ENCODE measurements around the gene LEMD3. TPM values are rescaled to one million over a fixed set of nuclear protein-coding genes. Genes with fewer than 3 reads are reported as not detected.

Gene LEMD3
- total and polyA plus RNA-seq, 12 donors = 7.1 to 52.1 (median 22.3) TPM

DNA sequence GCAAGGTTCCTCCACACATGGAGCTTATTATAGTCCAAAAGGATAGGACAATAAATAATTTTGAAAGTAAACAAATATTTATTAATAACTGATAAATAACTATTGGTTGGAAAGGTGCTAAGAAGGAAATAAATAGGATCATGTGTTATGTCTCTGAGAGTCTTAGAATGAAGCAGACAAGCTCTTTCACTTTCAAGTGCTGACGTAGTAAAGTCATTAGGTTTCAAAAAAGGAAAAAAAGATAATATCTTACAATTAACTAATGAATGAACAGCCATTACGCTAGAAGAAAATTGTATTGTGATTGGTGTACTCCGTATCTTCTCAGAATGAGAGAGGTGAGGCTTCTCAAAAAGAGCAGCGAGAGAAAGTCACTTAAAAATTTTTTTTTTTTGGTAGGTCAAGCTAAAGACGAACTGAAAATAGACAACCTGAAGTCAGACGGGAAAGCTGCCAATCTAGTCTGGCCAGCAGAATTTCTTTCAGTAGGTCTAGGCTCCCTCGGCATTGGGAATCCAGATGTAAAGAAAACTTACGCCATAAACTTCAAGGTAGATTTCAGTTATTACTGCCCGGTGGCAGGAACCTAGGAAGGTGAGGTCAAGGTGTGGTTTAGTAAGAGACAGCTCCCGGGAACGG lies 583 bp upstream of the LEMD3 start:
- H3K36me3 ChIP-seq (replicated peaks in 1 of 2) = no peaks in the 10 kb centered on the region
- H3K4me1 ChIP-seq (replicated peaks in 1 of 2) = peaks cover 15 to 37% of the 10 kb centered on the region in 2 donors
- no peaks in the 10 kb centered on the region for H3K9me3 ChIP-seq (replicated peaks in 1 of 3)
- WGBS, 4 donors = 7 to 8% (median 7%) methylated on average over 11 of the region's 11 CpGs
- H3K27ac ChIP-seq = peak overlapping the region; percentile 44 to 98 (median 91)
- TF ChIP-seq, protein P1, sequence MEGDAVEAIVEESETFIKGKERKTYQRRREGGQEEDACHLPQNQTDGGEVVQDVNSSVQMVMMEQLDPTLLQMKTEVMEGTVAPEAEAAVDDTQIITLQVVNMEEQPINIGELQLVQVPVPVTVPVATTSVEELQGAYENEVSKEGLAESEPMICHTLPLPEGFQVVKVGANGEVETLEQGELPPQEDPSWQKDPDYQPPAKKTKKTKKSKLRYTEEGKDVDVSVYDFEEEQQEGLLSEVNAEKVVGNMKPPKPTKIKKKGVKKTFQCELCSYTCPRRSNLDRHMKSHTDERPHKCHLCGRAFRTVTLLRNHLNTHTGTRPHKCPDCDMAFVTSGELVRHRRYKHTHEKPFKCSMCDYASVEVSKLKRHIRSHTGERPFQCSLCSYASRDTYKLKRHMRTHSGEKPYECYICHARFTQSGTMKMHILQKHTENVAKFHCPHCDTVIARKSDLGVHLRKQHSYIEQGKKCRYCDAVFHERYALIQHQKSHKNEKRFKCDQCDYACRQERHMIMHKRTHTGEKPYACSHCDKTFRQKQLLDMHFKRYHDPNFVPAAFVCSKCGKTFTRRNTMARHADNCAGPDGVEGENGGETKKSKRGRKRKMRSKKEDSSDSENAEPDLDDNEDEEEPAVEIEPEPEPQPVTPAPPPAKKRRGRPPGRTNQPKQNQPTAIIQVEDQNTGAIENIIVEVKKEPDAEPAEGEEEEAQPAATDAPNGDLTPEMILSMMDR (IDR thresholded peaks at IDR 0.05) = no peak
- TF ChIP-seq POLR2A (IDR thresholded peaks at IDR 0.05) = no peak
- intact Hi-C loops (cut with DNase I) = no loop called here
- peak overlapping the region; percentile 67 to 95 (median 82) for H3K4me3 ChIP-seq
- H3K27me3 ChIP-seq = no peaks in the 10 kb centered on the region
- peak in 1 of 7 donors; percentile 15 for DNase-seq

DNA sequence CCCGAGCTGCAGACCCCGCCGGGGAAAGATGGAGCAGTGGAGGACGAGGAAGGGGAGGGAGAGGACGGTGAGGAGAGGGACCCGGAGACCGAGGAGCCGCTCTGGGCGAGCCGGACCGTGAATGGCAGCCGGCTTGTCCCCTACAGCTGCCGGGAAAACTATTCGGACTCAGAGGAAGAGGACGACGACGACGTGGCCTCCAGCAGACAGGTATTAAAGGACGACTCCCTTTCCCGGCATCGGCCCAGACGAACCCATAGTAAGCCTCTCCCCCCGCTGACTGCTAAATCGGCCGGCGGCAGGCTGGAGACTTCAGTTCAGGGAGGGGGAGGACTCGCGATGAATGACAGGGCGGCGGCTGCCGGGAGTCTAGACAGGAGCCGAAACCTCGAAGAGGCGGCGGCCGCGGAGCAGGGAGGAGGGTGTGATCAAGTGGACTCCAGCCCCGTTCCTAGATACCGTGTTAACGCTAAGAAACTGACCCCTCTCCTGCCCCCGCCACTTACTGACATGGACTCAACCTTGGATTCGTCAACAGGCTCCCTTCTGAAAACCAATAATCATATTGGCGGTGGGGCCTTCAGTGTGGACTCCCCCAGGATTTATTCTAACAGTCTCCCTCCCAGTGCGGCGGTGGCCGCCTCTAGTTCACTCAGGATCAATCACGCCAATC lies 962 bp downstream of the LEMD3 start:
- Histone ChIP-seq H3K36me3 (replicated peaks in 1 of 2) (no peaks in the 10 kb centered on the region), H3K9me3 (replicated peaks in 1 of 3) (no peaks in the 10 kb centered on the region), H3K27ac (peak overlapping the region; percentile 44 to 98 (median 91)), H3K27me3 (no peaks in the 10 kb centered on the region), H3K4me1 (replicated peaks in 1 of 2) (peaks cover 15 to 46% of the 10 kb centered on the region in 2 donors), H3K4me3 (peak overlapping the region; percentile 67 to 95 (median 82))
- DNase-seq = peak; percentile 54 to 75 (median 62)
- intact Hi-C loops (cut with DNase I) = no loop called here
- 0 to 10% (median 1%) methylated on average over 7 to 47 of the region's 47 CpGs for WGBS, 4 donors
- TF ChIP-seq POLR2A (IDR thresholded peaks at IDR 0.05) = no peak
- TF ChIP-seq, protein P1 (IDR thresholded peaks at IDR 0.05) = no peak

GRCh38 chr12:65171073-65171472 lies 1.7 kb downstream of the LEMD3 start:
- no peak for DNase-seq

GRCh38 chr12:65171870-65172269 lies 2.5 kb downstream of the LEMD3 start:
- no peak for DNase-seq
- TF ChIP-seq, protein P1 (IDR thresholded peaks at IDR 0.05) = no peak
- no peak for TF ChIP-seq POLR2A (IDR thresholded peaks at IDR 0.05)

More at GRCh38 chr12:65171073-65171472, 1.7 kb downstream of the LEMD3 start:
- WGBS, 4 donors = 61 to 63% (median 62%) methylated on average over 8 of the region's 8 CpGs
- TF ChIP-seq, protein P1 (IDR thresholded peaks at IDR 0.05) = no peak
- H3K27me3 ChIP-seq = no peaks in the 10 kb centered on the region
- no peaks in the 10 kb centered on the region for H3K36me3 ChIP-seq (replicated peaks in 1 of 2)
- H3K4me1 ChIP-seq (replicated peaks in 1 of 2) = peaks cover 15 to 46% of the 10 kb centered on the region in 2 donors
- no peak overlapping the region for H3K27ac ChIP-seq
- H3K4me3 ChIP-seq = peak overlapping the region in 2 of 4 donors; percentile 67 to 70
- H3K9me3 ChIP-seq (replicated peaks in 1 of 3) = no peaks in the 10 kb centered on the region
- intact Hi-C loops (cut with DNase I) = no loop called here

More at GRCh38 chr12:65171870-65172269, 2.5 kb downstream of the LEMD3 start:
- intact Hi-C loops (cut with DNase I) = no loop called here
- no peaks in the 10 kb centered on the region for H3K27me3 ChIP-seq
- no peaks in the 10 kb centered on the region for H3K9me3 ChIP-seq (replicated peaks in 1 of 3)
- H3K4me3 ChIP-seq = peak overlapping the region in 1 of 4 donors; percentile 70
- 76 to 79% (median 77%) methylated on average over 3 of the region's 3 CpGs for WGBS, 4 donors
- no peak overlapping the region for H3K27ac ChIP-seq
- peaks cover 15 to 46% of the 10 kb centered on the region in 2 donors for H3K4me1 ChIP-seq (replicated peaks in 1 of 2)
- no peaks in the 10 kb centered on the region for H3K36me3 ChIP-seq (replicated peaks in 1 of 2)
